HTERT RPE-1 (cell line): ENCODE results near the gene PACRG.

Source experiments
- in situ Hi-C: fragments of 300-500 bp; cut with MboI; formaldehyde crosslinking; loops from 4 replicates; pipeline ENCODE4 v1.14.3; 2020; ENCODE audit warnings: low sequenced_read_pairs

Gene PACRG

DNA sequence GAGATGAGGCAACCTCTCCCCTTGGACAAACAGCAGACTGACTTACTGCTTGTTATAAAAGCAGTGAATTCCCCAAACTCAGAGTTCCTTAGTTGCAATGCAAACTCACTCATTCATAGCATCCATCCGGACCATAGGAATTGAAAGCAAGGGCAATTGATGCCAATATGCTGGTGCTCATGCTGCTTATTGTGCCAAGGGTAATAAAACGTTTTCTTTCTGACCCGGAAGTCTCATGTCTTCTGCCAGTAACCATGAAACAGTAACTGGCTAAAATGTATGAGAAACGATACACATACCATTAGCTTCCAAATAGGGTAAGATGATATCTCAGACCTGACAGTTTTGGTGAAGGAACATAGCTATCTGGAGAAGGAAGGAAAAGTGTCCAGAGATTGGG, 18.3 kb upstream of the PACRG start:
- in situ Hi-C loops = no loop called here

DNA sequence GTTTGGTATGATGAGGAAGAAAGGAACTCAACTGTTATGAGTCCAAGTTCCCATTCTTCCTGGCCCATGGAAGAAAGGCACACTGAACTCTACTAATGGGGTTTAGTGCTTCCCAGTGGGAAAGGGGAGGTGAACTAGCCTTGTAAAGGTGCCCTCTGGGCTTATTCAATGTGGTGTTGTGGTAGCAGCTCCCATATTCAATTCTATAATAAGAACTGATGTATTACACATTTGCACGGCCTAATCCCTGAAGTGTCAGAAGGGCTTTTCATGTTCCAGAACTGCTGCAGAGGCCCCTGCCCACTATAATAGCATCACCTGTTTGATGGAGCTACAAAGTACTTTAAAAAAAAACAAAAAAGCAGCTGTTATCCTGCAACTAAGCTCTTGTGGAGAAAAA, 17.4 kb upstream of the PACRG start:
- in situ Hi-C loops = no loop called here

DNA sequence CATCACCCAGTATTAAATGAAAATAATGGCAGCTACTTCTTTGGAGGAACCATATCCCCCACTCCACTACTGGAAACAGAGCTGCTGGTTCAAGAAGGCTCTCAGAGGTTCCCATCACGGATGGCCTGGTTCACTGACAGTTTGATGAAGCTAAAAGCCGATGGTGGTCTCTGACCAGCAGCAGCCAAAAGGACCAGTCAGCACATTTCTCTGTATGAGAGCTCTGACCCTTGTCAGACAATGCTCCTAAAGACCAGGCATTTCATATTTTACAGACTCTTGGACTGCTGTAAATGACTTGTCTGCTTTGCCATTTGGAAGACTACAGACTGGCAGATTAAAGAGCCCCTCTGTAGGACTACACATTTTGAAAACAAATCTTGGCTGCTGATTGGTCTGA, 16.8 kb upstream of the PACRG start:
- in situ Hi-C loops = no loop called here

- in situ Hi-C loops = no loop called here
These were observed 16.4 kb upstream of the PACRG start for GRCh38 chr6:162711376-162711775.

GRCh38 chr6:162712694-162713093, 15.1 kb upstream of the PACRG start:
- in situ Hi-C loops = no loop called here

GRCh38 chr6:162713974-162714780, 13.6 kb upstream of the PACRG start:
- in situ Hi-C loops = no loop called here

GRCh38 chr6:162715601-162716000, 12.2 kb upstream of the PACRG start:
- in situ Hi-C loops = no loop called here

DNA sequence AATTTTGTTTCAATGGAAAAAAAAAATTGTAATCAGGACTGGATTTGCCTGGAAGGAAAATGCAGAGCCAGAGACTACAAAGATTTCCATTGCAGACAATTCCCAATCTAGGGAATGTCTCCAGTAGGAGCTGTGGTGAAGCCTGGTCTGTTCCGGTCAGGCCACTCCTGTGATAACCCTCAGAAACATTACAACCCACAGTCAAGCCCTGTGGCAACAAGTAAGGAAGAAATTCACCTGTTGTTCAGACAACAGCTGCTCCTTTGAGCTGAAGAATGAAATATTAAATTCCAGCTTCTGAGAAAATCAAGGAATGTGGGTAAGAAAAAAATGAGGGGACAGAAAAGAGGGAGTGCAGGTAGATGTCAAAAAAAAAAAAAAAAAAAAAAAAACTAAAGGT, 8.2 kb upstream of the PACRG start:
- in situ Hi-C loops = no loop called here

DNA sequence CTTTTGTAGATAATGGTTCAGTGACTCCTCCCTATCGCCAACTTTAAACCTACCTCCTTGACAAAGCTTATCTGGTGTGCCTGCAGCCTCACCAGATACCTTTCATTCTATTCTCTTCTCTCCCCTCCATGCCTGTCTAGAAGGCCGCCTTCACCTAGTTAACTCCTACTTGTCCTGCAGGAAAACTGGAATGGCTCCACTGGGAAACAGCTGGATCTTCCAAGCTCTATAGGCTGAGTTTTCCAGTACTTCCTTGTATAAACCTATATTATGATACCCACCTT, 6.4 kb upstream of the PACRG start:
- in situ Hi-C loops = no loop called here

GRCh38 chr6:162722226-162722625, 5.5 kb upstream of the PACRG start:
- in situ Hi-C loops = no loop called here

DNA sequence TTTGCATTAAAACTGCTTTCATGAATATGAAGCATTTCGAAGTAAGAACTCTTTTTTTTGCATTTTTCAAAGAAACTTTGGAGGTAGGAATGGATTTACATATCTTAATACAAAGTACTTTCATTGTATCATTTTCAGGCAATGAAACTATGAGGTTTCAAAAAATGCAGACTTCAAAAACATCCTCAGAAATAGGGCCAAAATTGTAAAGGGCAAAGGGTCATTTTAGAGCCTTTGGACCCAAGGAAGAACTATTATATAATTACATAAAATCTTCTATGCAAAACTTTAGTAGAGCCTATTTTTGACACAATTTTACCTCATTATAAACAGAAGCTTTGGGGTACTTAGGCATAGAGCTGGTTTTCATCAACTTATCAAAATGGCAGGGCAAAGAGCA, 5.1 kb upstream of the PACRG start:
- in situ Hi-C loops = no loop called here

DNA sequence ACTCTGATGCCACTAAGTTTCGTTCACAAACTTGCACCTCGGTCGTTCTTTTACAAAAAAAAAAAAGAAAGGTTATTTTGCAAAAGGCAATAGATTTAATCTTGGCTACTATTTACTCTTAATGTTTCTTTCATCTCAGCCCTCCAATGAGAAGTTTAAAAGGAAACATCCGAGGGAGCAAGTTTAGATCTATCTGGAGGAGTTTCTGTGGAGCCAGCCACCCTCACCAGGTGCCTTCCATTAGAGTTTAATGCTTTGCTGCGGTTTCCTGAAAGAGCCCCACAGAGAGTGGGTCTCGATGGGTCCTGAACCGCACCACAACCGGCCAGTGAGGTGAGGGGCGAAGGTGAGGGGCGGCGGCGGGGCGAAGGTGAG, 840 bp upstream of the PACRG start:
- in situ Hi-C loops = no loop called here

DNA sequence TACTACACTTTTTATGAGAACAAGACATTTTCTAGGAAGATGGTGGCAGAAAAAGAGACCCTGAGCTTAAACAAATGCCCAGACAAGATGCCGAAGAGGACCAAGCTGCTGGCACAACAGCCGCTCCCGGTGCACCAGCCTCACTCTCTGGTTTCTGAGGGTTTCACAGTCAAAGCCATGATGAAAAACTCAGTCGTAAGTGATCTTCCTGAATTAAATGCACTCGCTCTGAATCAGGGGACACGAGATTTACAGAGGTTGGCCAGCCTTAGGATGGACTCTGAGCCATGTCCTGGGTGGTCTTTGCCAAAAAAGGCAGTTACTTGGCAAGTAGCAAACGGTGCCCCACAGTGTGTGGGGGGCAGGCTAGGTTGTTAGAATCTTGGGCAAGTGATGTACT, 423 bp downstream of the PACRG start:
- in situ Hi-C loops = no loop called here

GRCh38 chr6:162728706-162729105, 932 bp downstream of the PACRG start:
- in situ Hi-C loops = no loop called here

- in situ Hi-C loops = no loop called here
These were observed 2.7 kb downstream of the PACRG start for GRCh38 chr6:162730502-162730901.

GRCh38 chr6:162733489-162733888, 5.7 kb downstream of the PACRG start:
- in situ Hi-C loops = no loop called here

DNA sequence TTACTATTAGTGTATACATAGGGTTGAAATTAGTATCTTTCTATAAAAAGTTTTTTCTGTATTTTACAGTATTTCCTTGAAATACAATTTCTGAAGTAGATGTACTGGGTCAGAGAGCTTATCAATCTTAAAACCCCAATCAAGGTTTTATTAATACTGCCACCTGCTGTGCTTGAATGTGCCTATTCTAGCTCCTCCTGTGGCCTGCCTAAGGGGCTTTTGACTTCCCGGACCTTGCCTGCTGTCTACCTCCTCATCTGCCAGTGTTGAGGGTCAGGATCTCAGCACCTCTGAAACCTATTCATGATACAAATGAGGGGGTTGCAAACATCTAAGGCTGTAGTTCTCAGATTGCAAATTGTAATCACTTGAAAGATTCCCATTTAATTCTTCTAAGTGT, 9.2 kb downstream of the PACRG start:
- in situ Hi-C loops = no loop called here

GRCh38 chr6:162750776-162751175, 23.0 kb downstream of the PACRG start:
- in situ Hi-C loops = no loop called here

DNA sequence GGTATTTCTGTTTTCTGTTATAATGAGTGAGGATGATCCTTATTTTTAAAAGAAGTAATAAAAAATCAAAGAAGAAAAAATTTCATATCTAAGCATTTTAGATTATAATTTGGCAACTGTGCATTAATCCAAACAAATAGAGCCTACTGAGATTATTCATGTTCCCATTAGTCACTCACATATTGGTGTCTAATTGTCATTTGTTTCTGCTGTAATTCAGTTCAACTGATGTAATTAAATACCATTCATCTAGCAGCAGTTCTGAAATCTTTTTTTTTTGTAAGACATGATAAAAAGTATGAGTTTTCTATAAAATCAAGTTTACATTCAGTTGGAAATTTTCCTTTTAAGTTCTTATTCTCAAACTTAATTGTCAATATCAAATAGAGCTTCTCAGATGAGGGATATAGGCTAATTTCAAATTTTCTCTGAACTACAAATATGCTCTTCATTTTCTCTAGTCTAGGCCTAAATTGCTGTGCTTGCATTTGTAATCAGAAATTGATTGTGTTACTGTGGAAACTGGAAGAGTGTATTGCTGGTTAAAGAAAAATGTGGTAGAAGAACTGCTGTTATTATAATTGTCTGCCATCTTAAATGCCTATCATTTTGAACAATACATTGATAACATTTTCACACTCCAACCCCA, 23.6 kb downstream of the PACRG start:
- in situ Hi-C loops = no loop called here

DNA sequence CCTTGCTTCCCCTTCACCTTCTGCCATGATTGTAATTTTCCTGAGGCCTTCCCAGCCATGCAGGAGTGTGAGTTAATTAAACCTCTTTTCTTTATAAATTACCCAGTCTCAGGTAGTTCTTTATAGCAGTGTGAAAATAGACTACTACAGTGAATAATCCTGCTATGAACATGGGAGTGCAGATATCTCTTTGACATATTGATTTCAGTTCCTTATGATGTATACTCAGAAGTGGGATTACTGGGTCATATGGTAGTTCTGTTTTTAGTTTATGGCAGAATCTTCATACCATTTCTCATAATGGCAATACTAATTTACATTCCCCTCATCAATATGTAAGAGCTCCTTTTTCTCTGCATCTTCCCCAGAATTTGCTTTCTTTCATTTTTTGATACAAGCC, 26.0 kb downstream of the PACRG start:
- in situ Hi-C loops = no loop called here

DNA sequence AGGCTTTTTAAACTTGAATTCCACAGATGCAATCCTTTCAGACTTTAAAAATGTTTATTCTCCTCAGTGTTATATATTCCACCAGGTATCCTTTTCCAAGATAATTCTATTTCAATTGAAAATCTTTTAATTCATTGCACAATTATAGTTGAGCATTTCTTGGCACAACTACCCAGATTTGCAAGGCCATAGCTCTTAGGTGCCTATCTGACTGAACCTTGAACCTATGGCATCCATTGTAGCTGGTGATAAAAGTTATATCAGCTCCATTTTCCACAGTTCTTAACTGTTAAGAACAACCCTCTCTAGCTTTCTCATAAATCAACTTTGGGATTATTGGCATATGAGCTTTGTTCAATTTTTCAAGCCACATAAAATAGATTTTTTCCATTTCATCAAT, 42.4 kb downstream of the PACRG start:
- in situ Hi-C loops = no loop called here

DNA sequence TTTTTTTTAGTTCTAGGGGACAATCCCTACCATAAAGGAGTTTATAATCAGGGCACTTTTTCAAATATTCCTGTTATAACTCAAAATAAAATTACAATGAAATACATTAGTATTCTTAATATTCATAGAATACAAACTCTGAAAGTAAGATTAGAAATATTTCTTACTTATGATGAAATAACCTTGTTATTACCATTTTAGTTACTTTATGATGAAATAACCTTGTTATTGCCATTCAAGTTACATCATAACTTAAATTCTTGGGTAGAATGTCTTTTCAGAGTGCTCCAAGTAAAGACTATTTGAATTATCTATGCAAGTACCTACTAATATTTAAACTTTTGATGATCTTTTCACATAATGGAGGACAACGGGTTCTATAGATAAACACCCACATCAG, 43.2 kb downstream of the PACRG start:
- in situ Hi-C loops = no loop called here

- in situ Hi-C loops = no loop called here
These were observed 44.7 kb downstream of the PACRG start for GRCh38 chr6:162772466-162772865.
